Measurements from ENCODE around the gene CCDC34.

The CCDC34 gene

DNA sequence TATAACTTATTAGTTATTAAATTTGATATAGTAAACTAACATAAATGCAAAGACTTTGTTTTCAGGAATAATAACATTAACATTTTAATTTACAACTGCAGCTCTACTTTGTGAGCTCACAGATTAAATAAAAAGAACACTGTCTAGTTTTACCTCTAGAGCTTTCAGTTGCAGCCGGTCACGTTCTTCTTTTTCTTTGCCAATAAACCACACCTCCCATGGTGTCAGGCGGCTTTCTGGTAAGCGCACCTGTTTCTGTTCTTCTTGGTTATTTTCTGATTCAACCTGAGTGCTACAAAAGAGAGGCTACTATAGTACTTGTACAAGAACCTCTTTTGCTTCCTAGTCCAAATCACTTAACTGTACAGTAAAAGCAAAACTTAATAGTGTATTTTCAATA lies 5.8 kb downstream of the CCDC34 start:
- peaks cover 0 to 3% of the 10 kb centered on the region in 2 donors for H3K4me1 ChIP-seq (ENCODE audit: control insufficient read depth in 1 of 2, insufficient read depth in 2 of 2, low read length in 2 of 2)
- H3K27me3 ChIP-seq (ENCODE audit: low read depth, low read length) = no peaks in the 10 kb centered on the region
- no peaks in the 10 kb centered on the region for H3K36me3 ChIP-seq (ENCODE audit: control insufficient read depth in 1 of 2, insufficient read depth in 2 of 2, low read length in 2 of 2)
- H3K9me3 ChIP-seq (ENCODE audit: control insufficient read depth in 1 of 2, low read length in 2 of 2) = no peaks in the 10 kb centered on the region
- no peak overlapping the region for H3K4me3 ChIP-seq (ENCODE audit: low read depth in 1 of 2, low read length in 2 of 2)
- H3K27ac ChIP-seq (ENCODE audit: low read length) = no peak overlapping the region

DNA sequence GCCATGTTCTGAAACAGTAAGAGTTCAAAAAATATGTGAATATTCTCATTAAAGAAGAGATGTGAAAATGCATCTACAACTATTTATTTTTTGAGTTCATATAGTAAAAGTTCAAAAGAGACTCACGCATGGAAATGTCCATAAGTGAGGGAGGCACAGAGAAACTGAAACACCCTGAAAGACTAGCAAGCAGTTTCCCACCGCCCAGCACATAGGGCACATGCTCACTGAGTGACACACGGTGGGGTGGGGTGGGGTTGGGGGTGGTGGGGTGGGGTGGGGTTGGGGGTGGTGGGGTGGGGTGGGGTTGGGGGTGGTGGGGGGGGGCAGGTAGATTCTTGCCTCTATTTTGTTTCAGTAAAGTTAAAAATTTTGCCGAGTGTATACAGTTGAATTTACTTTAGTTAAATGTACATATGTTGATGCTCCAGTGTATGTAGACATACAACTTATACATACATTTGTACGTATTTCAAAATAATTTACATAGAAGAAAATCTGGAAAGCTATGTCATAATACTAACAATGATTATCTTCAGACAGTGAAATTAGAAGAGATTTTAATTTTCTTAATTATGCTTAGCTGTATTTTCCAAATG lies 6.3 kb downstream of the CCDC34 start:
- Histone ChIP-seq H3K4me1 (ENCODE audit: control insufficient read depth in 1 of 2, insufficient read depth in 2 of 2, low read length in 2 of 2) (no peaks in the 10 kb centered on the region), H3K27me3 (ENCODE audit: low read depth, low read length) (no peaks in the 10 kb centered on the region), H3K9me3 (ENCODE audit: control insufficient read depth in 1 of 2, low read length in 2 of 2) (no peaks in the 10 kb centered on the region), H3K36me3 (ENCODE audit: control insufficient read depth in 1 of 2, insufficient read depth in 2 of 2, low read length in 2 of 2) (no peaks in the 10 kb centered on the region), H3K4me3 (ENCODE audit: low read depth in 1 of 2, low read length in 2 of 2) (no peak overlapping the region), H3K27ac (ENCODE audit: low read length) (no peak overlapping the region)

DNA sequence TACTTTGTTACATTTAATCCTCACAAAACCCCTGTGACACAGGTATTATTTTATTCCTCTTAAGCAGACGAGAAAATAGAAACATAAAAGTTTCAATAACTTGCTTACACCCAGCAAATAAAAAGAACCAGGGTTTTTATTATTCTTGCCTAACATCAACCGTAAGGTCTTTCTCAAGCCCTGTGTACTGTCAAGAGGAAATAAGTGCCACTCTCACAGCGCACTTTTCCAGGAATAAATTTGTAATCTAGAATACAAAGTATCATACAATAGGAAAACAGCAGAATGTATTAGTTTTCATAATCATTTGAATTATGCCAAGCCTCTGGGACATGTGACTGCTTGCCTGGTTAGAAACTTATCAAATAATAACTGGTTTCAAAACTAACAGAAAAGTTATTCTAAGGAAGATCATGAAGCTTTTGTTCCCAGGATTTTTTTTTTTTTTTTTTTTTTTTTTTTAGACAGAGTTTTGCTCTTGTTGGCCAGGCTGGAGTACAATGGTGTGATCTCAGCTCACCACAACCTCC lies 7.4 kb downstream of the CCDC34 start:
- Histone ChIP-seq H3K36me3 (ENCODE audit: control insufficient read depth in 1 of 2, insufficient read depth in 2 of 2, low read length in 2 of 2) (no peaks in the 10 kb centered on the region), H3K27ac (ENCODE audit: low read length) (no peak overlapping the region), H3K4me1 (ENCODE audit: control insufficient read depth in 1 of 2, insufficient read depth in 2 of 2, low read length in 2 of 2) (no peaks in the 10 kb centered on the region), H3K27me3 (ENCODE audit: low read depth, low read length) (no peaks in the 10 kb centered on the region), H3K4me3 (ENCODE audit: low read depth in 1 of 2, low read length in 2 of 2) (no peak overlapping the region), H3K9me3 (ENCODE audit: control insufficient read depth in 1 of 2, low read length in 2 of 2) (no peaks in the 10 kb centered on the region)

DNA sequence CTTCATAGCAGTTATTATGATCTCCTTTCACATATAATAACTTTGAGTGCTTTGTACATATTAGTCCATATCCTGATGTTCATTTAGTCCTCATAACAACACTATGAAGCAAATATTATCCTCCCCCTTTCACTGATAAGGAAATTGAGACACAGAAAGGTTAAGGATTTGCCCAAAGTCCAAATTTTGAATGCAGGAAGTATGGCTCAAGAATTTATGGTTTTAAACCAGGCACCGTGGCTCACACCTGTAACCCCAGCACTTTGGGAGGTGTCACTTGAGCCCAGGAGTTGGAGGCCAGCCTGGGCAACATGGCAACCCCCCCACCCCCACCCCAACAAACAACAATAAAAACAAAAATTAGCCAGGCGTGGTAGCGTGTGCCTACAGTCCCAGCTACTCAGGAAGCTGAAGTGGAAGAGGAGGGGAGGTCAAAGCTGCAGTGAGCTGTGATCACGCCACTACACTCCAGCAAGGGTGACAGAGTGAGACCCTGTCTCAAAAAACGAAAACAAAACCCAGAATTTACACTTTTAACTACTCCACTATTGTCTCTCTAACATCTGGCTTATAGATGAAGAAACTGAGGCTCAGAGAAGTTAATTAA lies 8.6 kb downstream of the CCDC34 start:
- no peak overlapping the region for H3K27ac ChIP-seq (ENCODE audit: low read length)

DNA sequence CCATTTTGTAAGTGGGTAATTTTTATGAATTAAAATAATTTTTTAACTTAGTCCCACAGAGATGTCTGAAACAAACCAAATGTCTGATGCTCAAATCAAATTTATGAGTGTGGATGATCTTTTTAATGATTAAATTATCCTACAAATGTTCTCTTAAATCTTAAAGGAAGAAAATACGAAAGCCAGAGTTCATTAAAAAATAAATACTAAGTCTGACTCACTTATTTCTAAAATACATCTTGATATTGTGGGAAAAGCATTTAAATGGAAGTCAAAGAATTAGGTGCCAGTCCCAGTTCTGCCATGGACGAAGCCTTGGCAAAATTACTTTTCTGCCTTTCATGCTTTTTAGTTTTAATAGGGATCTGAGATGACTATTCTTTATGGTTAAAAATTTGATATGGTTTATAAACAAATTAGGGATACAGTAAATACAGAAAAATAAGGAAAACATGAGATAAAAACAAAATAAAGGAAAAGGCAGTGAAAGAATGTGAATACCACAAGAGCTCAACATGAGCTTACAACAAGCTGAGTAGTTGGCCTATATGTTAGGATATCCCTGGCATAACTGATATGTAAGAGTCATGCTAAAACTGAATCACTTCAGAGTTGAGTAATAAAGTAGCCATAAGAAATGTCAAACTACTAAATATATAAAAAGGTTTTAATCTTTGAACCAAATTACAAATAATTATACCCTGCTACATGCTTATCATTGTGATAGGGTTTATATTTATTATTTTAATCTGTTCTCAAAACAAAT lies 9.2 kb downstream of the CCDC34 start:
- Histone ChIP-seq H3K4me1 (ENCODE audit: control insufficient read depth in 1 of 2, insufficient read depth in 2 of 2, low read length in 2 of 2) (no peaks in the 10 kb centered on the region), H3K36me3 (ENCODE audit: control insufficient read depth in 1 of 2, insufficient read depth in 2 of 2, low read length in 2 of 2) (no peaks in the 10 kb centered on the region), H3K27me3 (ENCODE audit: low read depth, low read length) (no peaks in the 10 kb centered on the region), H3K9me3 (ENCODE audit: control insufficient read depth in 1 of 2, low read length in 2 of 2) (no peaks in the 10 kb centered on the region), H3K4me3 (ENCODE audit: low read depth in 1 of 2, low read length in 2 of 2) (no peak overlapping the region), H3K27ac (ENCODE audit: low read length) (no peak overlapping the region)

More for the DNA sequence above, 8.6 kb downstream of the CCDC34 start:
- Histone ChIP-seq H3K27me3 (ENCODE audit: low read depth, low read length) (no peaks in the 10 kb centered on the region), H3K4me3 (ENCODE audit: low read depth in 1 of 2, low read length in 2 of 2) (no peak overlapping the region), H3K9me3 (ENCODE audit: control insufficient read depth in 1 of 2, low read length in 2 of 2) (no peaks in the 10 kb centered on the region), H3K36me3 (ENCODE audit: control insufficient read depth in 1 of 2, insufficient read depth in 2 of 2, low read length in 2 of 2) (no peaks in the 10 kb centered on the region), H3K4me1 (ENCODE audit: control insufficient read depth in 1 of 2, insufficient read depth in 2 of 2, low read length in 2 of 2) (no peaks in the 10 kb centered on the region)

DNA sequence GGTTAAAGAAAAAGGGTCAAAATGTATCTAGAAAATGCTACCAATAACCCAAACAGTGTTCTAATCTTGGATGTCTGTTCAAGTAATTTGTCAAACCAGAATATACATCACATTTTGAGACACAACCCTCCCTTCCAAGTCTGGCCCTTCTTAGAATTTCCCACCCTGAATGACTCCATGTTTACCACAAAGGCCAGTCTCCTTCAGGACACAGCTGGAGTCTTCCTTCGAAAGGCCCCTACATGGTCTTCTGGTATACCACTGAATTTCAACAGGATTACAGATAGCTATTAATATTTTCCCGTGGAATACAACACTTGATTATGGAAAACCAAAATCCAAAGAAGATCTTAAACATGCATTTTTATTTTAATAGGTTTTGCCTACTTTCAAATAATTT lies 10.2 kb downstream of the CCDC34 start:
- Histone ChIP-seq H3K36me3 (ENCODE audit: control insufficient read depth in 1 of 2, insufficient read depth in 2 of 2, low read length in 2 of 2) (no peaks in the 10 kb centered on the region), H3K4me3 (ENCODE audit: low read depth in 1 of 2, low read length in 2 of 2) (no peak overlapping the region), H3K4me1 (ENCODE audit: control insufficient read depth in 1 of 2, insufficient read depth in 2 of 2, low read length in 2 of 2) (no peaks in the 10 kb centered on the region), H3K27me3 (ENCODE audit: low read depth, low read length) (no peaks in the 10 kb centered on the region), H3K27ac (ENCODE audit: low read length) (no peak overlapping the region), H3K9me3 (ENCODE audit: control insufficient read depth in 1 of 2, low read length in 2 of 2) (no peaks in the 10 kb centered on the region)

DNA sequence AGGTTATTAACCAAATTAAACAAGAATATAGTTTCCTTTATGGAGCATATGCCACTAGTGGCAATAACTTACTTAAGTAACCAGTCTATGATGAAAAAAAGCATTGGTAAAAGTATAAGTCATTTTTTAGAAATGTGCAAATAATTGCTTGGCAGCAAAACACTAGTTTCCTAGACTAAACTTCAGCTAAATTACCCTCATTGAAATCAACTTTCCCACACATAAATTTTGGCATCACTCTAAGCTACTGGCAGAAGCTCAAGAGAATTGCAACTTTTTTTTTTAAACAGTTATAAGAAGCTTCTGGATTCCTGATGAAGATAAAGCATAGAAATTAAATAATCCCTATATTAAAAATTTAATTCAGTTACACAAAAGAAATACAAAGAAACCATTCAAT lies 12.5 kb downstream of the CCDC34 start:
- H3K4me1 ChIP-seq (ENCODE audit: control insufficient read depth in 1 of 2, insufficient read depth in 2 of 2, low read length in 2 of 2) = no peaks in the 10 kb centered on the region
- H3K27ac ChIP-seq (ENCODE audit: low read length) = no peak overlapping the region
- no peak overlapping the region for H3K4me3 ChIP-seq (ENCODE audit: low read depth in 1 of 2, low read length in 2 of 2)
- no peaks in the 10 kb centered on the region for H3K36me3 ChIP-seq (ENCODE audit: control insufficient read depth in 1 of 2, insufficient read depth in 2 of 2, low read length in 2 of 2)
- H3K9me3 ChIP-seq (ENCODE audit: control insufficient read depth in 1 of 2, low read length in 2 of 2) = no peaks in the 10 kb centered on the region
- H3K27me3 ChIP-seq (ENCODE audit: low read depth, low read length) = no peaks in the 10 kb centered on the region

DNA sequence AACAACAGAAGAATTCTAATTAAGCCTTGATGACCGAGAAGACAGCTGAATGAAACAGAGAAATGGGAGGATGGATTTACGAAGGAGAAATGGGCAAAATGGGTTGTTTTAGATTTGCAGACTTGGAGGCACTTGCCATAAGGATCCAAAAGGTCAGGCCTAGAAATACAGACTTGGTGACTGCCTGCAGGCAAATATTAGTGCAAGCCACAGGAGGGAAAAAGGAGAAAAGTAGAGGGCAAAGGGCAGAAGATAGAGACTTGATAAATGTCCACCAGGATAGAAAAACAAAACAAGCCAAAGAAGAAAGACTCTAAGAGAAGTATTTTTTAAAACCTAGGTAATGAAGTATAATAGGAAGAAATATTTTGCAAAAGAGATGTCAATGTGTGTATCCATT lies 13.1 kb downstream of the CCDC34 start:
- Histone ChIP-seq H3K27ac (ENCODE audit: low read length) (no peak overlapping the region), H3K9me3 (ENCODE audit: control insufficient read depth in 1 of 2, low read length in 2 of 2) (no peaks in the 10 kb centered on the region), H3K36me3 (ENCODE audit: control insufficient read depth in 1 of 2, insufficient read depth in 2 of 2, low read length in 2 of 2) (no peaks in the 10 kb centered on the region), H3K4me1 (ENCODE audit: control insufficient read depth in 1 of 2, insufficient read depth in 2 of 2, low read length in 2 of 2) (no peaks in the 10 kb centered on the region), H3K27me3 (ENCODE audit: low read depth, low read length) (no peaks in the 10 kb centered on the region), H3K4me3 (ENCODE audit: low read depth in 1 of 2, low read length in 2 of 2) (no peak overlapping the region)

DNA sequence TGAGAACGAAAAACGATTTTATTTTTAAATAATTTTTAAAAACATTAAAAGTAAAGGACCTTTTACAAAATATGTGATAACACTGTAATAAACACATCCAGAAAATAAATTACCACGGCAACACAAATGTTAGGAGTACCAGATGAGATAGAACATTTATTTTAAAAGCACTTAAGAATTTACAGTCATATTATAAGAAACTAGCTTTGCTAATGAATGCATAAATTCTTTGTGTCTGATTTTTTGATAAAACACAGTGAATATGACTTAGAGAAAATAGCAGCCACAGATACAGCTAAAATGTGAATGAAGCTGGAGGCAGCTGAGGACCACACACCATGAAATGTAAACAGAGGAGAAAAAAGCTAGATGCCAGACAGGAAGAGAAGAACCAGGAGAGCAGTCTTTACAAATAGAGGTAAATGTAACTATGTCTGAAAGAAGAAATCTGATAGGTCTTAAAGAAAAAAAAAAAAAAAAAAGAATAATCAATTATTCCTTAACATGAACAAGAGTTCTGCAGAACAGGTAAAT lies 14.6 kb downstream of the CCDC34 start:
- H3K27ac ChIP-seq (ENCODE audit: low read length) = no peak overlapping the region
- H3K36me3 ChIP-seq (ENCODE audit: control insufficient read depth in 1 of 2, insufficient read depth in 2 of 2, low read length in 2 of 2) = no peaks in the 10 kb centered on the region
- no peaks in the 10 kb centered on the region for H3K4me1 ChIP-seq (ENCODE audit: control insufficient read depth in 1 of 2, insufficient read depth in 2 of 2, low read length in 2 of 2)
- no peak overlapping the region for H3K4me3 ChIP-seq (ENCODE audit: low read depth in 1 of 2, low read length in 2 of 2)
- H3K27me3 ChIP-seq (ENCODE audit: low read depth, low read length) = no peaks in the 10 kb centered on the region
- no peaks in the 10 kb centered on the region for H3K9me3 ChIP-seq (ENCODE audit: control insufficient read depth in 1 of 2, low read length in 2 of 2)

DNA sequence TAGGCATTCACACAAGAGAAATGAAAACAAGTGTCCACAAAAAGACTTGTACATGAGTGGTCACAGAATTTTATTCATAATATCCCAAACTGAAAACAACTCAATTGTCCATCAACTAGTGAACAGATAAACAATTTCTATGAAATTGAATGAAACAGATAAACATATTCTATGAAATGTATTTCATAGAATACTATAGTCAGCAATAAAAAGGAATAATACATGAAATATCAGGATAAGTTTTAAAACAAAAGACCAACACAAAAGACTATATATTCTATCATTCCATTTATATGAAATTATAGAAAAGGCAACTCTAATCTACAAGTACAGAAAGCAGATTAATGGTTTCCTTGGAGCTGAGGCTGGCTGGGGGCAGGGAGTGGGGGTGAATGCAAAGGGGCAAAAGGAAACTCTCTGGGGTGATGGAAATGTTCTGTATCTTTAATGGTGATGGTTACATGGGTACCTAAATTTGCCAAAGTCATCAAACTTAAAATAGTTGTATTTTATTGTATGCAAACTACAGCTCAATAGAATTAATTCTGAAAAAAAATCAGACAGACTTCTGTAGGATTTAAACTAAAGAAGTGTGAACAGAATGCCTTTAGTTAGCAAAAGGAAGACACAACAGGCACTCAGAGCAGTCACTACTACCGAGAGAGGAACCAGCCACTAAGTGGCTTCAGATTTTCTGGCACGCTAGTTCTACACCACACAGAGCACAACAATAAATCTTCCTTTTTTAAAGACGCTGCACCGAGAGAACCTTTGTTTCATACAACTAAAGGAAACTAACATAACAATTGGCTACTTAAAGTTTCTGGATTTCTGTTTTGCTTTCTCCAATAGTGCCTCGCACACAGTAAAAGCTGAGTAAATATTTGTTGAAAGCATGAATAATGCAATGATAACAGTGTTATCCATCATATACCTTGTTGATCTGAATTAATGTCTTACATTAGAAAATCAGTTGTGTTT lies 15.4 kb downstream of the CCDC34 start:
- Histone ChIP-seq H3K9me3 (ENCODE audit: control insufficient read depth in 1 of 2, low read length in 2 of 2) (no peaks in the 10 kb centered on the region), H3K27ac (ENCODE audit: low read length) (no peak overlapping the region), H3K36me3 (ENCODE audit: control insufficient read depth in 1 of 2, insufficient read depth in 2 of 2, low read length in 2 of 2) (no peaks in the 10 kb centered on the region), H3K4me3 (ENCODE audit: low read depth in 1 of 2, low read length in 2 of 2) (no peak overlapping the region), H3K27me3 (ENCODE audit: low read depth, low read length) (no peaks in the 10 kb centered on the region), H3K4me1 (ENCODE audit: control insufficient read depth in 1 of 2, insufficient read depth in 2 of 2, low read length in 2 of 2) (no peaks in the 10 kb centered on the region)

Measured in muscle layer of duodenum (tissue), 2 donors.